ENCODE measurements around the gene TMEM258. TPM values are rescaled to one million over a fixed set of nuclear protein-coding genes. Genes with fewer than 3 reads are reported as not detected.

The TMEM258 gene
- total RNA-seq, 1 experiment from 2014 or later, result 70.8 TPM

- DNase-seq (ENCODE audit: low read depth), result no peak
Observed at GRCh38 chr11:61761440-61762222, 30.8 kb downstream of the TMEM258 start.

GRCh38 chr11:61760946-61761345 lies 31.5 kb downstream of the TMEM258 start:
- no peak for DNase-seq (ENCODE audit: low read depth)

GRCh38 chr11:61757213-61757862 lies 35.1 kb downstream of the TMEM258 start:
- no peak for DNase-seq (ENCODE audit: low read depth)

DNA sequence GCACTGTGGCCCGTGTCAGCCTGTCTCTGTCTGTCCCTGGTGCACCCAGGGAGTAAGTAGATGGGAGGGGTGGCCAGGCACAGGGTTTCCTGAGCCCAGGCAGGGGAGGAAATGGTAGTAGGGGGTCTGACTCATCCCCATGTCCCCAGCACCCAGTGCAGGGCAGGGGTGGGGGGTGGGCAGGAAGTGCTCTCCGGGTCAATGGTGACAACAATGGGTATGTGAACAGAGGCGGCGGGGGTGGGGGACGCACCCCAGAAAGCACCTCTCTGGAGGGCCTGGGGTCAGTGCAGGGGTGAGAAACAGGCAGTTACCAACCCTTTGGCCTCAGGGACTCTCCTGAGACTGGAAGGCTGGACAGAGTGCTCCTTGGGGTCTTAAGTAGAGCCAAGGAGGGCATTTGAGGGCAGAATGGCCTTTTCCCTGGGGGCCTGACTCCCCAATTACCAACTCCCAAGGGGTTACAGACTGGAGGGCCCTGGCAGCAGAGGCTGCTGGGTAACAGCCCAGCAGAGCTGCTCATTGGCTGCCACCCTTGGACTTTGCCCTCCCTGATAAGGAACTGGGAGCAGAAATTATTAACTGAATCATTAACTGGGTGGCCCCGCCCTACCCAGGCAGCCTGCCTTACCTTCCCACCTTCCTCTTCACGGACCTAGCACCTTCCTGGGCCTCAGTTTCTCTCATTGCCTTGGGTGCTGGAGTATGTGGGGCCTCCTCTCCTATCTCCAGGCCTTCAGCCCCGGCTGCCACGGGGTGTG lies 35.8 kb downstream of the TMEM258 start:
- peak; percentile 91 for DNase-seq (ENCODE audit: low read depth)

DNA sequence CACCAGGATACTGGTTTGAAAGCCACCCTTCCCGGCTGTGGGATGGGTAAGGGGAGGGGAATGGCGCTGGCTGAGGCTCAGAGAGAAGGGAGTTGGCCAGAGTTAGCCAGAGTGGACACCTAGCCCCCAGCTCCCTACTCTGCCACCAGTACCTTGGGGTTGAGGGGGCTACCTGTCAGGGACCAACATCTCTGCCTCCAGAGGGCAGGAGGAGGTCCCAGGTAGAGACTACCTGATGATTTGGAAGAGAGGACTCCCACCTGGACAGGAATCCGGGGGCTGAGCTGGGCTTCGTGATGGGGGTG lies 36.3 kb downstream of the TMEM258 start:
- DNase-seq (ENCODE audit: low read depth), result no peak

- no peak for DNase-seq (ENCODE audit: low read depth)
Observed at GRCh38 chr11:61754534-61755482, 37.6 kb downstream of the TMEM258 start.

- no peak for DNase-seq (ENCODE audit: low read depth)
Observed at GRCh38 chr11:61753672-61754071, 38.7 kb downstream of the TMEM258 start.

- no peak for DNase-seq (ENCODE audit: low read depth)
Observed at GRCh38 chr11:61752925-61753521, 39.4 kb downstream of the TMEM258 start.

- DNase-seq (ENCODE audit: low read depth), result peak; percentile 67
Observed at GRCh38 chr11:61752117-61752924, 40.1 kb downstream of the TMEM258 start, which contains the start of gene MYRF. TSS of gene MYRF (plus strand) at chr11:61752636. CDS start at chr11:61752745, 109 bp downstream.

- no peak for DNase-seq (ENCODE audit: low read depth)
Observed at GRCh38 chr11:61751384-61751783, 41.0 kb downstream of the TMEM258 start.

DNA sequence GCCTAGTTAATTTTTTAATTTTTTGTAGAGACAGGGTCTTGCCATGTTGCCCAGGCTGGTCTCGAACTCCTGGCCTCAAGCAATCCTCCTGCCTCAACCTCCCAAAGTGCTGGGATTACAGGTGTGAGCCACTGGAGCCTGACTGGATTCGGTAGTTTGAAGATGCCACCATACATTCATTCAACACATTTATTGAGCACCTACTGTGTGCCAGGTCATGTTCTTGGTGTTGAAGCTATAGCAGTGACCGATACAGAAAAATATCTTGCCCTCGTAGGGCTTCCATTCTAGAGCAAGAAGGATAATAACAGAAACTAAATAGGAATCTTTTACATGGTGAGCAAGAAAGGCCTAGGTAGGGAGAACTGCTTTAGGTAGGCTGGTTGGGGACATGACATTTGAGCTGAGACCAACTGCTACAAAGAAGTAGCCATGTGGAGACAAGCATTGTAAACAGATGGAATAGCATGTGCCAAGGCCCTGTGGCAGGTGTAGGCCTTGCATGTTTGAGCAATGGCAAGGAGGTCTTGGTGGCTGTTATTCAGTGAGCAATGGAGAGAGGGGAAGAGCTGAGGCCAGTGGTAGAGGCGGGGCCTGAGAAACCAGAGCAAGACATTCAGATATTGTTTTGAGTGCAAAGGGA lies 41.6 kb downstream of the TMEM258 start:
- no peak for DNase-seq (ENCODE audit: low read depth)

- no peak for DNase-seq (ENCODE audit: low read depth)
Observed at GRCh38 chr11:61749591-61750217, 42.7 kb downstream of the TMEM258 start.

DNA sequence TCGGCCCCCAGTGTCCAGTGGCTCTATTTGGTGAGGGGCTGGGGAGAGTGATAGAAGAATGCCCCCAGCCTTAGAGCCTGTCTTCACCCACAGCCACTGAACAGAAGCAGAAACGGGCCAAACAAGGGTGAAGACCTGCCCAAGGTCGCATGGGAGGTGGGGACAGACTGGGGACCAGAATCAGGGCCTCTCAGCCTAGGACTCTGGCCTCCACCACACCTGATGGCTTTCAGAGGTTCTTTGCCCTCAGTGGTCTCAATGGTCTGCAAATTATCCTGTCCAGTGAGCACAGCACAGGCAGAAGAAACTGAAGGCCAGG lies 44.5 kb downstream of the TMEM258 start:
- DNase-seq (ENCODE audit: low read depth), result no peak

GRCh38 chr11:61747192-61747966 lies 45.0 kb downstream of the TMEM258 start:
- peak; percentile 69 for DNase-seq (ENCODE audit: low read depth)

GRCh38 chr11:61746442-61747191 lies 45.8 kb downstream of the TMEM258 start:
- no peak for DNase-seq (ENCODE audit: low read depth)

- no peak for DNase-seq (ENCODE audit: low read depth)
Observed at GRCh38 chr11:61745781-61746441, 46.5 kb downstream of the TMEM258 start.

DNA sequence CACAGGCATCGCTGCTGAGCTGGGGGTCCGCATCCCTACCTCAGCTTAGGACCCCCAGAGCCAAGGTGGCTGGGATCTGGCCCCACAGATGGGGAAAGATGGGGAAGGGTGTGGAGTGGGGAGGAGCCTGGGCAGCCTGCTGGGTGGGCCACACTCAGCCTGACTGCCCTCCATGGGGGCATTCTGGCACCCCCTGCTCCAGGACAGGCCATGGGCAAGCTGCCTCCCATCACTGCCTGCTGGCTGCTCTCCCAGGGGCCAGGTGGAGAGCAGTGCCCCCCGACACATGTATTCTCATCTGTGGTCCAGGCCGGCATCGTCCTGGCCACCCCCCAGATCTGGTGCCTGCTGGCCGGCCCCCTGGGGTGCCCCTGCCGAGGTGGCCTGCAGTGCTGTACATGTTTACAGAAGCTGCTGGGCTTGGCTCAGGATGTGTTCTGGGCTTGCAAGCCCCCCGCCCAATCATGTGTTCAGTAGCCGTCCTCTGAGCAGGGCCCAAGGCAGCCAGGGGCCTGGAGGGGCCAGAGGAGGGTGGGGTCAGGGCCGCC lies 47.7 kb downstream of the TMEM258 start:
- no peak for DNase-seq (ENCODE audit: low read depth)

All from Daoy (cell line).